ENCODE data around the gene AGPAT4.

DNA sequence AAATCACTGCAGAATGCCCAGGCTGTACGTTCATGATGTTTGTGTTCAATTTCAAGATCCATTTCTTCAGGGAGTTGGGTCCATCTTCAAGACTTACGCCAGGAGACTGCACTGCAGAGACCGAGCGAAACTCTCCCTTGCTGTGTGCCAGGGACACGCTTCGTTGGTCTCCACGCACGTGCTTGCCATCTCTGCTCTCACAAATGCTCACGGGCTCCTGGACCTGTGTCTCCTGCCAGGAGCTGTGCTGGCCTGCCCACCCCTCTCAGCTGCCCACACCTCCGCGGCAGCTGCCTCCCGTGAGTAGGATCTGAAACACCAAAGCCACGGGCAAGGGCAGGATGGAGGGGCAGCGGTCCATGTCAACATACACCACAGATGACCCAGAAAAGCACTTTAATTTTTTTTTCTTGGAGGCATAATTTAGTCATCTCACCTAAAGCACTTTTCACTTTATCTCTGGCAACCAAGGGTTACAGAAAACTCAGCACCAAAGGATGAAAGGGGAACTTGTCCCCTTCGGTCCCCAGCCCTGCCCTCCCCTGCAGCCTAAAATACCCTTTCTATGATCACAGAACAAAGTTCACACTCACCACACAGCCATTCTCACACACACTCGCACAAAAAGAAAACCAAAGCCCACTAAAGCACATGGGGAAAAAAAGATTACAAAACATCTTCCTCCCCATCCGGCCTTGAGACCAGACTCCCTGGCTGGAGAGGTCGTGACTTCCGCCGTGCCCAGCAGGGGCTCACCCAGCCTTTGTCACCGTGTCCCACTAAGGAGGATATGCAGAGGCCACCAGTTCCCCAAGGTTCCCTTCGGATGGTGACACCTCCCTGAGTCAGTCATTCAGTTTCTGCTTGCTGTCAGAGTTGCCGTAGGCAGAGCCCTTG lies 137.9 kb downstream of the AGPAT4 start:
- TF ChIP-seq CTCF (IDR thresholded peaks at IDR 0.05 in 2 of 3, conservative IDR thresholded peaks at IDR 0.05 in 1 of 3; ENCODE audit: borderline replicate concordance in 1 of 3, insufficient read depth in 1 of 3, low read depth in 2 of 3, low read length in 2 of 3) (no peak), RAD21 (IDR thresholded peaks at IDR 0.05; ENCODE audit: low read depth) (no peak), EZH2phosphoT487 (IDR thresholded peaks at IDR 0.05; ENCODE audit: borderline replicate concordance) (no peak), SP1 (IDR thresholded peaks at IDR 0.05; ENCODE audit: low read depth) (no peak), POLR2A (IDR thresholded peaks at IDR 0.05; ENCODE audit: borderline replicate concordance, extremely low read depth, insufficient read depth, insufficient read length) (no peak), SIN3A (IDR thresholded peaks at IDR 0.05; ENCODE audit: low read depth) (no peak), JUND (IDR thresholded peaks at IDR 0.05) (no peak), YY1 (IDR thresholded peaks at IDR 0.05; ENCODE audit: extremely low read depth, insufficient replicate concordance, low read depth, low read length) (no peak), CEBPB (IDR thresholded peaks at IDR 0.05; ENCODE audit: low read depth) (no peak)
- TF ChIP-seq, protein P1, sequence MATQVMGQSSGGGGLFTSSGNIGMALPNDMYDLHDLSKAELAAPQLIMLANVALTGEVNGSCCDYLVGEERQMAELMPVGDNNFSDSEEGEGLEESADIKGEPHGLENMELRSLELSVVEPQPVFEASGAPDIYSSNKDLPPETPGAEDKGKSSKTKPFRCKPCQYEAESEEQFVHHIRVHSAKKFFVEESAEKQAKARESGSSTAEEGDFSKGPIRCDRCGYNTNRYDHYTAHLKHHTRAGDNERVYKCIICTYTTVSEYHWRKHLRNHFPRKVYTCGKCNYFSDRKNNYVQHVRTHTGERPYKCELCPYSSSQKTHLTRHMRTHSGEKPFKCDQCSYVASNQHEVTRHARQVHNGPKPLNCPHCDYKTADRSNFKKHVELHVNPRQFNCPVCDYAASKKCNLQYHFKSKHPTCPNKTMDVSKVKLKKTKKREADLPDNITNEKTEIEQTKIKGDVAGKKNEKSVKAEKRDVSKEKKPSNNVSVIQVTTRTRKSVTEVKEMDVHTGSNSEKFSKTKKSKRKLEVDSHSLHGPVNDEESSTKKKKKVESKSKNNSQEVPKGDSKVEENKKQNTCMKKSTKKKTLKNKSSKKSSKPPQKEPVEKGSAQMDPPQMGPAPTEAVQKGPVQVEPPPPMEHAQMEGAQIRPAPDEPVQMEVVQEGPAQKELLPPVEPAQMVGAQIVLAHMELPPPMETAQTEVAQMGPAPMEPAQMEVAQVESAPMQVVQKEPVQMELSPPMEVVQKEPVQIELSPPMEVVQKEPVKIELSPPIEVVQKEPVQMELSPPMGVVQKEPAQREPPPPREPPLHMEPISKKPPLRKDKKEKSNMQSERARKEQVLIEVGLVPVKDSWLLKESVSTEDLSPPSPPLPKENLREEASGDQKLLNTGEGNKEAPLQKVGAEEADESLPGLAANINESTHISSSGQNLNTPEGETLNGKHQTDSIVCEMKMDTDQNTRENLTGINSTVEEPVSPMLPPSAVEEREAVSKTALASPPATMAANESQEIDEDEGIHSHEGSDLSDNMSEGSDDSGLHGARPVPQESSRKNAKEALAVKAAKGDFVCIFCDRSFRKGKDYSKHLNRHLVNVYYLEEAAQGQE (IDR thresholded peaks at IDR 0.05; ENCODE audit: low read depth) = no peak
- TF ChIP-seq, protein P2, sequence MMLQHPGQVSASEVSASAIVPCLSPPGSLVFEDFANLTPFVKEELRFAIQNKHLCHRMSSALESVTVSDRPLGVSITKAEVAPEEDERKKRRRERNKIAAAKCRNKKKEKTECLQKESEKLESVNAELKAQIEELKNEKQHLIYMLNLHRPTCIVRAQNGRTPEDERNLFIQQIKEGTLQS (IDR thresholded peaks at IDR 0.05) = no peak

All from HCT116 (cell line).